GM19395 (cell line): ENCODE results near the gene ARSG.
"Not testable (repeated sequence)": the region's sequence is repeated elsewhere in the genome, so short reads cannot be mapped to it uniquely, and the experiment has no call there.

ENCODE experiments used
- ATAC-seq: cut with Tn5 transposase; IDR thresholded peaks from one replicate; pipeline ENCODE4 v1.9.1; 2021; ENCODE audit warnings: mild to moderate bottlenecking, moderate library complexity; ENCODE audit not compliant: unreplicated experiment

Gene ARSG

DNA sequence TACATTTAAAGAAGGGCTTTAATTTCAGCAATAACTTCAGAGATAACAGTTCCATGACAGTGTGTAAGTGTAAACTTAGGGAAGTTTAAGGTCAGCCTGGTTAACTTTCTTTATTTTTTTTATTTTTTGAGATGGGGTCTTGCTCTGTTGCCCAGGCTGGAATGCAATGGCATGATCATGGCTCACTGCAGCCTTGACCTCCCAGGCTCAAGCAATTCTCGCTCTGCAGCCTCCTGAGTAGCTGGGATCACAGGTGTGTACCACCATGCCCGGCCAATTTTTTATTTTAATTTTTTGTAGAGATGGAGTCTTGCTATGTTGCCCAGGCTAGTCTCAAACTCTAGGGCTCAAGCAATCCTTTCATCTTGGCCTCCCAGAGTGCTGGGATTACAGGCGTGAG, 15.0 kb upstream of the ARSG start:
- not testable (repeated sequence) for ATAC-seq

DNA sequence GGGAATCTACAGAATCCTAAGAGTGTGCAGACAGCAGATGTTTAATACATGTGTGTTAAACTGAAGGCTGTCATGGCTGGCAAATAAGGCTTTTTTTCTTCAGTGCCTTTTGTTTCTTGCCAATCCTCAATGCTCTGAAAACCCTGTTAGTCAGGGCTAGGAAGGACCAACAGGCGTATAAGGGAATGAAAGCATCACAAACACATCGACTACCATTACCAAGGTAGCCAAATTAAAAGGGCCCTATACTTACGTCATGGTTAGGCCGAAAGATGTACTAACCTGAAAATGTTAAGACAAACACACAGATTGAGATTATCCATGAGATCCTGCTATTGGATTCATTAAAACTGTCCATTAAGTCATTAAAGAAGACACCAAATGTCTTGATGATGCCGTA, 13.5 kb upstream of the ARSG start:
- ATAC-seq, result no peak

DNA sequence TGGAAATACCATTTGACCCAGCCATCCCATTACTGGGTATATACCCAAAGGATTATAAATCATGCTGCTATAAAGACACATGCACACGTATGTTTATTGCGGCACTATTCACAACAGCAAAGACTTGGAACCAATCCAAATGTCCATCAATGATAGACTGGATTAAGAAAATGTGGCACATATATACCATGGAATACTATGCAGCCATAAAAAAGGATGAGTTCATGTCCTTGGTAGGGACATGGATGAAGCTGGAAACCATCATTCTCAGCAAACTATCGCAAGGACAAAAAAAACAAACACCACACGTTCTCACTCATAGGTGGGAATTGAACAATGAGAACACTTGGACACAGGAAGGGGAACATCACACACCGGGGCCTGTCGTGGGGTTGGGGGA, 9.3 kb upstream of the ARSG start:
- not testable (repeated sequence) for ATAC-seq

DNA sequence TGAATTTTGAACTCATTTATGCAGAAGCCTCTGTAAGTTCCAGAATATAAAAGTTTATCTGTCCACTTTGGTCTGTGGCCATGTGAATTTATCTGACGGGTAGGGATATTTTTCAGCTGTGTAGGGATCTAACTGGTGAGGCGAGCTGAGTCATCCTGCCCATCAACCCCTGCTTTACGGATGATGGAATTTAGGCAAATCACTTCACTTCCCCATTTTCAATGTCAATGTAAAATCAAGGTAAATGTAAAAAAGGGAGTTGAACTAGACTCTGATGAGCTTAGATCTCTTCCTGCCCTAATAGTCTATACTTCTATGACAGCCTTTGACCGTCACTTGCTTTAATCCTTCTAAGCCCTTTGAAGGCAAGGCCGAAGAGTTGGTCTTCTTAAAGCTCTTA, 2.9 kb upstream of the ARSG start:
- ATAC-seq, result no peak

DNA sequence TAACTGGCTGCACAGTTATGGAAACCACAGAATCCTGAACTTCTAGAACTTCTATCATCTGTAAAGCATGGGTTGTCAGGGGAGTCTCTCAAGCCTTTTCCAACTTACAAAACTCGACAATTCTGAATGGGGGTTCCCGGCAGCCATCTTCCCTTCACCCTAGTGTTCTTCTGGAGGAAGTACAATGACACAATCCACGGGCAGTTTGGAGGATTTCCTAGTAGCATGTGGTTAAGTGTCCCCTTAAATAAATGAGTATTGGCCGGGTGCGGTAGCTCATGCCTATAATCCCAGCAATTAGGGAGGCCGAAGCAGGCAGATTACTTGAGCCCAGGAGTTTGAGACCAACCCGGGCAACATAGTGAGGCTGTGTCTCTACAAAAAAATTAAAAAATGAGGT, 2.5 kb upstream of the ARSG start:
- ATAC-seq, result no peak

DNA sequence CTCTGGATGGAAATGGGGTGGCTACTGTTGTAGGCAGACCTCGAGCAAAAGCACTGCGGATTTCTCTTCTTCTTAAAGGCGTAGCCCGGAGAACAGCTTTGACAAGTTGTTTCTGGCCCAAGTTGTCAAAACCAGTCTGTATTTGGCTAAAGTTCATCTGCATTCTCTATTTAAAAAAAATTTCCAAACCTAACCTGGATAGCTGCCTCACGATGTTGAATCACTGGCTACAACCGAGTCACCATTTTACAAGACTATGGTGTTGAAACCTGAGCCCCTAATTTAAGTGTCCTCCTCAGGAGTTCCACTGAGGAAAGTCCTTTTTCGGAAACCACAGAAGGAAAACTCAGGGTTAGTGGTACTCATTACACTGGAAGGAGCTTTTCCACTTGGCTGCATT, 1.8 kb upstream of the ARSG start:
- ATAC-seq, result no peak

DNA sequence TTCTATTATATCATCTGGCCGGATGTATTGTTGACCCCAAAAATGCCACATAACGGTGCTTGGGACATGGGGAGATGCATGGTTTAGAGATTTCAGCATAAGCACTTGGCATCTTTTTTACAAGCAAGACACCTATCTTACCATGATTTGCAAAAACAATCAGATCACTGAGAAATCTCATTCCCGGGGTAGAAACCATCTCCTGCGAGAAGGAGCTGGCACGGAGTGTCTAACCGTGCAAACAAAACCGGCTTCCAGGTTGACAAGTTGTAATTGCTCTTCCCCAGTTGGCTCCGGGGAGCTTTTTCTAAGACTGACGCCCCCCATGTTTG, 1.4 kb upstream of the ARSG start:
- ATAC-seq, result no peak

DNA sequence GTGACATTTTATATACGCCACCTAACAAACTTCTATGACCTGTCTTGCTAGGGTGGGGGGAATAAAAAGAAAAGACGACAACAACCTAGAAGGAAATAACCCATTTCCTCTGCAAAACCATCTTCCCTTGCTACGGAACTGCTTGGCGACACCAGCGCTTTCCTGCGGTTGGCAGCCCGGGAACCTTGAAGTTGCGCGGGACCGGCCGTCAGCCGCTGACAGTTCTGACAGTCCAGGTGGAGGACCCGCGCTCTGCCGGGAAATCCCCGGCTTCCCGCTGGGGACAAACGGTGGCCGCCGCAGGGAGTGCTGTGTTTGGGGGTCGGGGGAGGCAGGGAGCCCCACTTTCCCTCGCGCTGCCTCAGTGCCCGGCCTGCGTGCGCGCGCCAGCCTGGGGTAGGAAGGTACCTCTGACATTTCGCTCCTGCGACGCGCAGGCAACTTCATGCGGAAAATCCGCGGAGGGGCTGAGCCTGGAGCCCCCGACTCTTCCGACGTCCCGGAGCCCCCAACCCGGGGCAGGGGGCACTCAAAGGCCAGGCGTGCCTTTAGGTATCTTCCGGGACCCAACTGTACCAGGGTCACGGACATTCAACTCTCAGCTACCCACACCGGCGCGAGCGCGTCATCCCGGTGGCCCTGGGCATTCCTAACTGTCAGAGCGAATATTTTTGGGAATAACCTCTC, 884 bp upstream of the ARSG start:
- no peak for ATAC-seq

DNA sequence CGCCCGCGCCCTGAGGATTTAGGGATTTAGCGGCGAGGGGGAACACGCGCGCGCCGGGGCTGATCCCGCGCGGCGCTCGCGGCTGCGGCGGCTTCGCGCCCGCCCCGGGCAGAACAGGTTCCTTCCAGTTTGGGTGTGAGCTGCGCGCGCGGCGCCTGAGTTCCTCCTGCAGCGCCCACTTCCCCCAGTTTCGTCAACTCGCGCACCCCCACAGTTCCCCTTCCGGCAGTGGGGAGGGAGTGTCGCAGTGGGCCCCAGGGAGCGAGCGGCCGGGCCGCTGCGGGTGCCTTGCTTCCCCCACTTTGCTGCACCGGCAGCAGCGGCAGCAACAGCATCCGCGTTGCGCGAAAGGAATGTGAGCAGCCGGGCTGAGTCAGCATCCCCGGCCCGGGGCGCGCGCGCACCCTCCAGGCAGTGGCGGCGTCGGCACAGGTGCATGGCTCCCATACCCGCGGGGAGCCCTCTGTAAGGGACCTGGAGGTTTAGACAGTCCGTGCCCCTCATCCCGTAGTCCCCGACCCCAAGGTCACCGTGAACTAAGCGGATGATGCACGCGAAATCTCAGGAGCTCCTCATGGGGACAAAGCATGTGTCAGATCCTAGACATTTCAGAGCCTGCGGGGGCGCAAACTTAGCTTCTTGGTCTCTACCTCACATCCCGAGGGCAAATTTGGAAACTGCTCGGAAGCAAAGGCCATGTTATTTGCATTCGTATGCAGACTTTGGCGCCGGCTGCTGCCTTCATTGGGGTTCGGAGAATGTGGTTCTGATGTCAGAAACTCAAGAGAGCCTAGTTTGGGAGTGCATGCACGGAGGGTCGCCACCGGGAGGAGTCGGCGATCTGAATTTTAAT, 767 bp downstream of the ARSG start:
- ATAC-seq, result peak; percentile 68

DNA sequence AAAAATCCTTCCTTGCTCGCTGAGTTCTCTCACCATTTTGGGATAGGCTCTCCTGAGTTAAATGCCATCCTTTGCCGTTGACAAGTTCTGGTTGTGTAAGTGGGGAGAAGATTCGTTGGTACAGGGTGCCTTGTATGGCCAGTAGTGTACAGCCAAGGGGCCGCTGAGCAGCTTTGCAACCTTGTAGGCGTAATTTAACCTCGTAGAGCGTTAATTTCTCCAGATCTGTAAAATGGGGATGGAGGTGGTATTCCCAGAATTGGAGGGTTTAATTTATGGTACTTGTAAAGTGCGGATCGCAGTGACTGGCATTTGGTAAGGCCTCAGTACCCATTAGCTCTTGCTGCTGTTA, 1.4 kb downstream of the ARSG start:
- ATAC-seq, result no peak

DNA sequence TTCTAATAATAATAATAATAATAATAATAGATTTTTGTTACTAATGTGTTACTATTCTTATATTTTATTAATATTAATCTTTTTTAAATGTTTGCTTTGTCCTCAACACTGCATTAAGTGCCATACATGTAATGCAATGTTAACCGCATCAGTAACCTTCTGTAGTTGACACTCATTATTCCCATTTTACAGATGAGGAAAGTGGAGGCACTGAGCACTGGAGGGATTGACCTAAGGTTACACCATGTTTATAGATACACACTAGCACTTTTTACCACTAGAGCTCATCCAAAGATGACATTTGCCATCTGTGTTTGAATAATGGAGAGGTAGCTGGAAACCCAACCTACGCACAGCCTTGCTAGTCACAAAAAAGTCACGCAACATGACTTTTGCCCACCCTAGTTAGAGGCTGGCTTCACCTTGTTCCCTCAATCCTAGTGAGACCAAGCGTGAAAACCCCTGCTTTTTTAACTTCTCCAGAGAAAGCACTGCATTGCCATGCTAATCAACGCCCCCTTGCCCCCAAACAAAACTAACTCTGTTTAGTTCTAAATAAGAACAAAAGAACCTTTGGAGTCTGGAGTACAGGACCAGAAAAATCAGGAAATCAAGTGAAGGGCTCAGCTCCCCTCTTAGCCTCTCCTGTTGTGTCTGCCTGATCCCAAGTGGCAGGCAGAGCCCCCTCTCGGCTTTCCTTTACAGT, 2.3 kb downstream of the ARSG start:
- no peak for ATAC-seq

DNA sequence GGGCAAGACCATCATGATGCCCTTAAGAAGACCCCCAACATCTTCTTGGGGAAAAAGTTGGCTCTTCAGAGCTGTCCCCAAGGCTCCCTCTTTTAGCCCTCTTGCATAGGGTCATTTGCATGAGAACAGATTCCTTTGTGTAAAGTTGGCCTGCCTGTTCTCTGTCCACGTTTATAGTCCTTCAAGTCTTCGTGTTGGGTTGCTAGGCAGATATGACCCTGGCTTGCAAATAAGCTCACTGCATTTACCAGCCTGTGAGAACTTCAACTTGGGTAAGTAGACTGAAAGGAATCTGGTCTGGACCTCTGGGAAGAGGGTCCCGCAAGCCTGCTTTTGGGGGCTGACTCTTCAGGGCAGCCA, 2.9 kb downstream of the ARSG start:
- no peak for ATAC-seq

DNA sequence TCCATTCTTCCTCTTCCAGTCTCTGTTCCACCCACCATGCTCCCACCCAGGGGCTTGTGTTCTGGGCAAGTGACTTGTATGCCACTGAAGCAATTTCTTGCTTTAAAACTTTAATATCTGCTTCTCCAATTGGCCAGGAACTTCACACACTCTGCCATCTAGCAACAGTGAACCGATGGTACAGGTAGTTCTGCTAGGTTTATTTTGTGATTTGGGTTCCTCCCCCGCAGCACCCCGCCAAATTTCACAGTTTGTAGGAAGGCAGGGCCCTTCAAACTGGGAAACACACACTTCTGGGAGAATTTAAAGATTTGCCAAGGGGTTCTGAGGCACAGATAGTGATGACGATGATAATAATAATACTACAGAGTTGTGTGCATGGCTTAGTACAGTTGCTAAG, 3.3 kb downstream of the ARSG start:
- ATAC-seq, result no peak

DNA sequence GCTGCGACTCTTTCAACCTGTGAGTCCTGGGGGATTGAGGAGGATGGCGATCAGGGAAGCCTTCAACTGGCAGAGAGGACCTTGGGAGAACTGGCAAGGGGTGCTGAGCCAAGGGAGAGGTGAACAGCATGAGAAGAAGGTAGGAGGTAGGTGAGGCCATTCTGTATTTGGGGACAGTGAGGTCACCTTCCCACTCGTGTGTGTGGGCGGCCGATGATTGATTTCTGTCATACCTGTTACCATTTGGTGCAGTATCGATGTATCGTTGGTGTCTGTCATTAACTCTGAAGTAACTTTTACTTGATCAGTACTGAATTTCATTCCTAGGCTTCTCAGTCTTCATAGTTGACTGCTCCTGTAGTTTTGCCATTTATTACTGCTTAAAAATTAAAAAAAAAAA, 3.8 kb downstream of the ARSG start:
- no peak for ATAC-seq

DNA sequence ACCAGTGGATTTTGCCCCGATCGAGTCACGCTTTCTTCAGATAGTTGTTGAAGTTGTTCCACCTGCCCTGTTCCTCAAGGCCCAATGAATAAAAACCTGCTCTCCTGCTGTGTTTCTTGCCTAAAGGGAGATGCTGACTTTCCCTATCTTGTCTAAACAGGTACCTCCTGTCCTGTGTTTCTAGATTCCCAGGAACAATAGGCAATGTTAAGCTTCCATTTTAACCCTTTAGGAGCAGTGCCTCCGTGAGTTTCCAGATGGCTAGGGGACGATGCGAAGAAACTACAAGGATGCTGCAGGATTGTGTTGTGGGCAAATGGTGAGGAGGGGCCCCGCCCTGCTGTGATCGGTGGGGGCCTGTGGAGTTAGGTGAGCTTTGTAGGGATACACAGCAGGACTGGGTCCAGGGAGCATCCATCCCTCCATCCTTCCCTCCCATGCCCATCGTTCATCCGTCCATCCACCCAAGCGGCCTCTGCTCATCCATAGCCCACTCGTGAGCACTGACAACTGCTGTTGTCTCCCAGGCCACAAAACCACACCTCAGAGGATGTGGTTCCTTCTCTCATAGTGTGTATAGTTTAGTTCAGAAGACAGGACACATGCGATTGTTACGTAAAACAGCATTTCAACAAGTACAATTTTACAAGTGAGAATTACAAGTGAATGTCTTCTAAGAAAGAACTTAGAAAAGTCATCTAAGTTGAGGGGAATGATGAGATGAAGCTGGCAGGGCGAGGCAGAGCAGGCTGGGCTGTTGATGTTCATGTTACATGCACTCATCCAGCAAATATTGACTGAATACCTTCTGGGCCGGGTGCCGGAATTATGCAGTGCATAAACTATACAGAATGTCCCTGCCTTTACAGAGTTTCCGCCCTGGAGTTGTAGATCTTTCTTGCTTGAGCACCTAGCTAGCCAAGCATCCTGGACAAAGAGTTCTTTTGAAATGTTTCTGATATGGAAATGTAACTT, 5.2 kb downstream of the ARSG start:
- no peak for ATAC-seq

DNA sequence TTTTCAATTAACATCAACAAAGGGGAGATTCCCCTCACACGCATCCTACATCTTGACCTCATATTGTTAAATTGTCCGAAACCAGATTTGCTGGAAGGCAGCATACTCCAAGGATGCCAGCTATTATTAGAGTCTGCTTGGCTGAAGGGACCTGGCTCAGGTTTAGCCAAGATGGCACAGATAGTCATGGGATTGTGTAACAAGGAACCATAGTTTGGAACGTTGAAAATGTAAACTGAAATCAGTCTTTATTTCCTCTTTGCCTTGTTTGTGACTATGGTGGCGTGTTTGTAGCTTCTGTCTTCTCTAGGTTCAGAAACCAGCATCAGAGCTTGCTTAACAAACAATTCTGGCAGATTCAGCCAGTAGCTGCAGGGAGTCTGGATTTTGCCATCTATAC, 5.9 kb downstream of the ARSG start:
- no peak for ATAC-seq

DNA sequence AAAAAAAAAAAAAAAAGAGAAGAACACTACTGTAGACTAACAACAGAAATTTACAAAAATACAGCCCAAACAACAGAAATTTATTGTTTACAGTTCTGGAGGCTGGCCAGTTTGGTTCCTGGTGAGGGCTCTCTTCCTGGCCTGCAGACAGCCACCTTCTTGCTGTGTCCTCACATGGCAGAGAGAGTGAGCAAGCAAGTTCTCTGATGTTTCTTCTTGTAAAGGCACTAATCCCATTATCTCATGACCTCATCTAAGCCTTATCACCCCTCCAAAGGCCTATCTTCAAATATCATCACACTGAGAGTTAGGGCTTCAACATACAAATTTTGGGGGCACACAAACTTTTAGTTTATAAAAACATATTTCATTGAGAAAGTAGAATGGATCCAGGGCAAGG, 7.3 kb downstream of the ARSG start:
- ATAC-seq, result no peak

DNA sequence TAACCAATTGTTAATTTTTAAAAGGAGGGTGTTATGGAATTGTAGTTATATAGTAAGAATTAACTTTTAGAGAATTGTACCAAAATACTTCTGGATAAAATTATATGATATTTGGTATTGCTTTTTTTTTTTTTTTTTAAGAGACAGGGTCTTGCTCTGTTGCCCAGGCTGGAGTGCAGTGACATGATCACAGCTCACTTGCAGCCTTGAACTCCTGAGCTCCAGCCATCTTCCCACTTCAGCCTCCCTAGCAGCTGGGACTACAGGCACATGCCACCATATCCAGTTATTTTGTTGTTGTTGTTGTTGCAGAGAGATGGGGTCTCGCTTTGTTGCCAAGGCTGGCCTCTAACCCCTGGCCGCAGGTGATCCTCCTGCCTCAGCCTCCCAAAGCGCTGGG, 8.5 kb downstream of the ARSG start:
- no peak for ATAC-seq

DNA sequence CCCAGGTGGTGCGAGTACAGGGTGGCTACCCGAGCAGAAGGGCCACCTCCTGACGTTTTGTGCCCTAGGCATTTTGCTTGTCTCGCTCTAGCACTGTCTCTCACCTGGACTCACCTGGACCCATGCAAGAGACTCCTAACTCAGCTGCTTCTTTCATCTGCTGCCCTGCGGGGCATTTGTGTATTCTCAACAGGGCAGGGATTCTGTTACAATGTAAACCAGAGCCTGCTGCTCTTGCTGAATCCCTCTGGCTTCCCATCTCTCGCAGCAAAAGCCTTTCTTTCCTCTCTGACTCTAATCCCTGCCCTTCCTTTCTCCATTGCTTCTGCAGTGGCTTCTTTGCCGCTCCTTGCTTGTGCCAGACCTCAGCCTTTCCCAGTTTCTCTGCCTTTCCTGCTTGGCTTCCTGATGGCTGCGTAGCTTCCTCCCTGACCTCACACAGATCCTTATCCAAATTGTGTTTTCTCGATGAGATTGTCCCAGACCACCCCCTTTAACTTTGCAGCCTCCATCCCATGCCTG, 10.2 kb downstream of the ARSG start:
- ATAC-seq, result no peak

DNA sequence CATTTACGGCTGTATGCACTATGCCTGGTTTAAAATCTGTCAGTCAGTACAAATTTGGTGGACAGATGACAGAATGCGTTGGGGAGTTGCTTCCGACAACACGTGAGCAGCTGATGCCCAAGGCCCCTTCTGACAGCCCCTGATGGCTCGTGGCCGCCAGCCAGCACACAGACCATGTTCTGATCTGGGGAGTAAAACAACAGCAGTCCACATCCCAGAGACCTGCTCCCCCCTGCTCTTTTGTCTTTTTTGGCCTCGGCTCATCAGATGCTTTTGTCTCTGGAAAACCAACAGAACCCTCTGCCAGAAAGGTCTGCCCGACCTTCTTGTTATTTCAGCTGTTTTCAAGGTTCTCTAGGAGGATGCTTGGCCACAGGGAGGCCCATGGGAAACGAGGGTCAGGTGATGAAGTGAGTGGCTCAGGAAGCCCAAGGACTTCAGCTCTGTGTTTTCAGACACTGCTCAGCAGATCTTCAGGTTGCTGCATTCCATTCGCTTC, 10.8 kb downstream of the ARSG start:
- no peak for ATAC-seq

DNA sequence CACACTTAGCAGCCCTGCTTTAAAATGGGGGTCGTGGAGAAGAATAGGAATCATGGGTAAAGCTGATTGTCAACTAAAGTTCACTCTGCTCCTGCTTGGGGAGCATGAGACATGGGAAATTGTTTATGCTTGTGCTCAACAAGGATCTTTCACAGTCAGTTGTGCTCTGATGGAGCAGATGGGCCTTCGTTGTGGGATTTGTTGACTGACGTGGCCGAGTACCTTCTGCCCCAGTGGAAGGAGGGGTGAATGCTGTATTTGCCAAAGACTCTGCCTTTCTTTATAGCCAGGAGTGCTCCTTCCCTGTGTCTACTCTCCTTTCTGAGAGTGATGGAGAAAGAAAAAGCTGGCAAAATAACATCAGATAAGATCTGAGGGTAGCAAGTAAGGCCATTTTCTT, 11.4 kb downstream of the ARSG start:
- ATAC-seq, result no peak
